ENCODE data around the gene SLC10A7.

SLC10A7 gene

DNA sequence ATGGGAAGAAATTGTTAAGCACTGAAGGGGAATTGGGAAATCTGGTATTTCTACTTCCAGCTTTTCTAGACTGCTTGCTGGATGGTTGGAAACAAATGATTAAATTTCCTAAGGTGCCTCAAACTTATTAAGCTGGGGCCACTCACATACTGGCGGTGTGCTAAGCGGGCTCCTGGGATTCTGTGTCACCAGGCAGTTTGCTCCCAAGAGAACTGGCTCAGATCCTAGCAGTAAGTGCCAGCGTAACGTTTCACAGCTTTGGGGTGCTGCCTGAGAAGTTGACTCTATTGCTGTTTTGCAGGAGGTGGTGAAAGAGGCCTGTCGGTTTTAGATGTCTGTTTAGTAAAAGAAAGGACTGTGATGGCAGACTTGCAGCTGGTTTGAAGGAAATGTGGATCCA lies 314.3 kb downstream of the SLC10A7 start:
- DNase-seq (ENCODE audit: low spot score) = no peak

All from SW480 (cell line).